AG09319 (cell line): ENCODE results near the gene RNU6-8.

ENCODE experiments used
- DNase-seq: peaks from one replicate; pipeline ENCODE4 v3.0.0-alpha.2; 2010; ENCODE audit warnings: low read depth; ENCODE audit errors: extremely low read depth
- TF ChIP-seq, protein P1 (sequence below): IDR thresholded peaks from 2 replicates; pipeline ENCODE4 v1.5.1; 2011; ENCODE audit warnings: low read depth, mild to moderate bottlenecking, inconsistent platforms, low read length, moderate library complexity

Gene RNU6-8

DNA sequence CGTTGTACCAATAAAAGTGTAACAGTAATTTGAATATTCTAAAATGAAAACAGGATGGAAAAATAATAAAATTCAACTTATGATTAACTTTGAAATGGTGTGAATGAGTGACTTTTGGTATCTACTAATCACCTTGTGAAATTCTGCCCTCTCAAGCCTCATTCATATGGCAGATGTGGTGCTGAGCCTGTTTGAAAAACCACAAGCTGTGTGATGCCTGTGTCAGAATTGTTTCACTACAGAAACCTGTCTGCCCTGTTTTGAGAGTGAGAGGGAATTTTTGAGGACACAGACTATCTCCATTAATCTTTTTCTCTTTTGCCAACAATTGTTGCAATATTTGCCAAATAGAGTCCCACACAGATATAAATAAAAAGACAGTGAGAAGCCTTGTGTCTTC is 5.2 kb downstream of the RNU6-8 start:
- TF ChIP-seq, protein P1, sequence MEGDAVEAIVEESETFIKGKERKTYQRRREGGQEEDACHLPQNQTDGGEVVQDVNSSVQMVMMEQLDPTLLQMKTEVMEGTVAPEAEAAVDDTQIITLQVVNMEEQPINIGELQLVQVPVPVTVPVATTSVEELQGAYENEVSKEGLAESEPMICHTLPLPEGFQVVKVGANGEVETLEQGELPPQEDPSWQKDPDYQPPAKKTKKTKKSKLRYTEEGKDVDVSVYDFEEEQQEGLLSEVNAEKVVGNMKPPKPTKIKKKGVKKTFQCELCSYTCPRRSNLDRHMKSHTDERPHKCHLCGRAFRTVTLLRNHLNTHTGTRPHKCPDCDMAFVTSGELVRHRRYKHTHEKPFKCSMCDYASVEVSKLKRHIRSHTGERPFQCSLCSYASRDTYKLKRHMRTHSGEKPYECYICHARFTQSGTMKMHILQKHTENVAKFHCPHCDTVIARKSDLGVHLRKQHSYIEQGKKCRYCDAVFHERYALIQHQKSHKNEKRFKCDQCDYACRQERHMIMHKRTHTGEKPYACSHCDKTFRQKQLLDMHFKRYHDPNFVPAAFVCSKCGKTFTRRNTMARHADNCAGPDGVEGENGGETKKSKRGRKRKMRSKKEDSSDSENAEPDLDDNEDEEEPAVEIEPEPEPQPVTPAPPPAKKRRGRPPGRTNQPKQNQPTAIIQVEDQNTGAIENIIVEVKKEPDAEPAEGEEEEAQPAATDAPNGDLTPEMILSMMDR = no peak
- DNase-seq = no peak

DNA sequence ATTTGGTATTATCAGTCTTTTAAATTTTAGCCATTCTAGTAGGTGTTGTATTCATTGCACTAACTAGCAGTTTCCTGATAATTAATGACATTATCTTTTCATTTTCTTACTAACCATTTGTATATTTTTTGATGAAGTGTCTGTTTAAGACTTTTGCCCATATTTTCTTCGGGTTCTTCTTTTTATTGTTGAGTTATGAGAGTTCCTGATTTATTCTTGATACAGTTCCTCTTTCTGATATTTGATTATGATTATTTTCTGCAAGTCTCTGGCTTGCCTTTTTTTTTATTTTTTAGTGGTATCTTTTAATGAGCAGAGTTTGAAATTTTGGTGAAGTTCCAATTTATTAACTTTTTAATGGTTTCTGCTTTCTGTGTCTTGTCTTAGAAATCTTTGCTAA is 7.4 kb downstream of the RNU6-8 start:
- TF ChIP-seq, protein P1 = no peak
- no peak for DNase-seq

DNA sequence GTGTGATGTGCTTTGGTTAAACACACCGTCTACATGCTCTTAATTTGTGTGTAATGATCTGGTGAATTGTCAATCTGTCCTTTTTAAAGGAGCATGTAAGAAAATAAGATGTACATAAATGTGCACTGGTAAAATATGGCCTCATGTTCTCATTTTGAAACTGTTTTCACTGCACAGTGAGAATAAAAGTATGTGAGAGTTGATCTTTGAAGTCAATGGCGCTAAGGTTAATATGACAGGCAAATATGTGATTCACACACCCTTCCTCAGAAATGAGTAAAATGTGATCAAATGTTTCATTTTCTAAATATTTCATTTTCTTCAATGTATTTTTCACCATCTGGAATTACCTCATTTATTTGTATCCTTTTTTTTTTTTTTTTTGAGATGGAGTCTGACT is 9.5 kb downstream of the RNU6-8 start:
- TF ChIP-seq, protein P1 = no peak
- DNase-seq = no peak

DNA sequence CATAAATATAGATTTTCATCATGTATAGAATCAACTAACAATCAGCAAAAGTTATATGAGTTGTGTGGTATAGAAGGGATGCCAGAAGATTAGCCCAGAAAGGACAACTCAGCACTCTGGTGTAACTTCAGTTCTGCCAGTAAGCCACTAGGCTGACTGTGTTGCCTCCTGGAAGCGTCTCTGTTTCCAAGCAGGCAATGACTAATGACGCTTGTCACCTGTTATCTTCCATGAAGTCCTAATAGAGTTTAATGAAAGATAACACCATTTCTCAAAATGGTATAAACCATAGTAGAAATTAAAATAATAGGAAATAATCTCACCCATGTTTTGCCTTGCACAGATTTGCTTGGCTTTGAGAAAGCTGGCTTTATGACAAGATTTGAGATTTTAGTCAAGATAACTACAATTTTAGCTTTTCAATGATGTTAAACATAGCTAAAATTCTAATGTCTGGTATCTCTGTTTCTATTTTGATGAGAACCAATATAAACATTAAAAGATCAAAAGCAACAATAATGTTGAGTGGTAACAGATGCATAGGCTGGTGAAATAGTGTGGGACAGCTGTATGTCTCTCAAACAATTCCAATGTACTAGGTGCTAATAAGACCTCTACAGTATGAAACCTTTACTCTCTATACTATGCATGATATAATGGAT is 10.2 kb downstream of the RNU6-8 start:
- DNase-seq = no peak
- TF ChIP-seq, protein P1 = no peak

DNA sequence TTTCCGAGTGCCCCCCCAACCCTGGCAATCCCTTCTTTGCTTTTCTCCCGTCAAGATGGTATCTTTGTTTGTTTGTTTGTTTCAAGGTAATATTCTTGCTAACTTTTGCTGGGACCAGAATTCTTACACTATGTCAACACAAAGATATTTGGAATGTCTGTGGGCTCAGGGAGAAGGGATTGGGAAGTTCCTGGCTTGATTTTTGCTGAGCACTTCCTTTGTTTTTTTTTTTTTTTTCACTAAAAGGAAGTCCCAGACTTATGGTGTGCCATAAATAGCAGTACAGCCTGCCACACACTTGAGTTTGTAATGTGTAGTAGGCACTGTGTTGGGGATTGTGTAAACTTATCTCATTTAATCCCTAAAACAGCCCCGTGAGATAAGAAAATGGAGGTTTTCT is 12.4 kb downstream of the RNU6-8 start:
- TF ChIP-seq, protein P1 = no peak
- no peak for DNase-seq

DNA sequence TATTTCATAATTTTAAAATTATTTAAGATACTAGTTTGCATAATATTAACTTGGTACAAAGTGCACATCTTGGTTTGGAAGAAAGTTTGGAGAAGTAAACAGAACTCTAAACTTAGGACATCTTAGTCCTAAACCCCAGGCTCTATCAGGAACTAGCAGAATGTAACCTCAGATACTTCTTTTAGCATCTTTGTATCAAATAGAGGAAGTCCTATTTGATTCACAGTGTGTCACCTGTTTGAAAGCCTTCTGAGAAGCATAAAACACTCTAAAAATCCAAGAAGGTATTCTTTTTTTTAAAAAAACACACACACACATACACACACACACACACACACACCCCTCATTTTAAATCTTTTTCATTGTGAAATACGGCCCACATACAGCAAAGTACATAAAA is 13.3 kb downstream of the RNU6-8 start:
- TF ChIP-seq, protein P1 = no peak

DNA sequence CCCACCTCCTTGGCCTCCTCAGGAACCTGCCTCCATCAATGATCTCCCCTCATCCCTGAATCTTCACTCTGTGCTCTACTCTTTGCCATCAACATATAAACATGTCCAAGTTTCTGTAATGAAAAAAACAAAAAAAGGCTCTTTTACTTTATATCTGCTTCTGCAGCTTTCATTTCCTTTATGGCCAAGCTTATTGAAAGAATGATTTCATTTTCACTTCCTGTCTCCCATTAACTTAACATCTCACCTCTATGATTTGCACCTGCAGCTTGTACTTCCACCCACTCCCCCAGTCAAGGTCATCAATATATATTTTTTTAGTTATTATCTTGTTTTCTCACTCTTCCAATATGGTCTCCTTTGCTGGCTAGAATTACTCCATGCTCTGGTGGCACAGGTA is 16.8 kb downstream of the RNU6-8 start:
- TF ChIP-seq, protein P1 = no peak
- no peak for DNase-seq

More for the DNA sequence above, 13.3 kb downstream of the RNU6-8 start:
- DNase-seq = no peak
